AG09319 (cell line): ENCODE data around the gene OST4.

Experiments used
- DNase-seq: peaks from one replicate; pipeline ENCODE4 v3.0.0-alpha.2; 2010; ENCODE audit warnings: low read depth; ENCODE audit errors: extremely low read depth
- CTCF ChIP-seq: IDR thresholded peaks from 2 replicates; pipeline ENCODE4 v1.5.1; 2011; ENCODE audit warnings: low read depth, mild to moderate bottlenecking, inconsistent platforms, low read length, moderate library complexity

The OST4 gene

GRCh38 chr2:27042159-27042661 is 29.2 kb downstream of the OST4 start:
- TF ChIP-seq CTCF: no peak
- no peak for DNase-seq

- no peak for DNase-seq
- TF ChIP-seq CTCF: no peak
Measured at GRCh38 chr2:27041752-27042151, 29.7 kb downstream of the OST4 start.

GRCh38 chr2:27040282-27040681 is 31.2 kb downstream of the OST4 start:
- no peak for DNase-seq
- no peak for TF ChIP-seq CTCF

GRCh38 chr2:27039871-27040270 is 31.6 kb downstream of the OST4 start:
- no peak for TF ChIP-seq CTCF

GRCh38 chr2:27039426-27039825 is 32.0 kb downstream of the OST4 start:
- no peak for TF ChIP-seq CTCF
- no peak for DNase-seq

More at GRCh38 chr2:27039871-27040270, 31.6 kb downstream of the OST4 start:
- no peak for DNase-seq

- no peak for TF ChIP-seq CTCF
- DNase-seq: no peak
Measured at GRCh38 chr2:27038631-27039339, 32.7 kb downstream of the OST4 start.

- no peak for DNase-seq
- no peak for TF ChIP-seq CTCF
Measured at GRCh38 chr2:27038012-27038411, 33.4 kb downstream of the OST4 start.
